ENCODE data around the gene LRRC4C. TPM values are rescaled to one million over a fixed set of nuclear protein-coding genes. Genes with fewer than 3 reads are reported as not detected.

Gene LRRC4C
- total and polyA plus RNA-seq, 2 donors (not counting 1 experiment from before 2014, with no cell fraction given) = under 0.01 to 0.02 TPM

GRCh38 chr11:41175304-41175972, 284.0 kb downstream of the LRRC4C start:
- Histone ChIP-seq H3K27me3 (ENCODE audit: control insufficient read depth, insufficient read depth, low read length) (no peaks in the 10 kb centered on the region), H4K20me1 (ENCODE audit: control insufficient read depth, extremely low read depth, insufficient read depth, low read length) (no peaks in the 10 kb centered on the region), H2AFZ (ENCODE audit: low read length) (no peak overlapping the region), H3K79me2 (ENCODE audit: control insufficient read depth, insufficient read depth, low read length) (no peaks in the 10 kb centered on the region), H3K27ac (ENCODE audit: insufficient read depth, low read length) (no peak overlapping the region), H3K4me3 (replicated peaks in 1 of 4; ENCODE audit: control extremely low read depth in 1 of 4, insufficient read depth in 1 of 4, low read depth in 3 of 4, low read length in 4 of 4) (no peak overlapping the region), H3K9ac (ENCODE audit: insufficient read depth, low read length) (no peak overlapping the region), H3K9me3 (ENCODE audit: control insufficient read depth, insufficient read depth, low read depth, low read length) (no peaks in the 10 kb centered on the region), H3K36me3 (ENCODE audit: control insufficient read depth, insufficient read depth, low read length) (no peaks in the 10 kb centered on the region), H3K4me2 (ENCODE audit: extremely low read depth, insufficient read depth, low read length) (no peak overlapping the region), H3K4me1 (ENCODE audit: control insufficient read depth, extremely low read depth, insufficient read depth, low read length) (no peaks in the 10 kb centered on the region)
- DNase-seq (ENCODE audit: low read depth in 2 of 2) = no peak
- TF ChIP-seq EZH2 (IDR thresholded peaks at IDR 0.05; ENCODE audit: low read length, missing control alignments) = no peak
- no peak for TF ChIP-seq CTCF (conservative IDR thresholded peaks at IDR 0.05 in 1 of 2, IDR thresholded peaks at IDR 0.05 in 1 of 2; ENCODE audit: low read depth in 1 of 2, low read length in 2 of 2)

- H3K9ac ChIP-seq (ENCODE audit: insufficient read depth, low read length) = no peak overlapping the region
- no peaks in the 10 kb centered on the region for H3K36me3 ChIP-seq (ENCODE audit: control insufficient read depth, insufficient read depth, low read length)
- no peak overlapping the region for H3K4me3 ChIP-seq (replicated peaks in 1 of 4; ENCODE audit: control extremely low read depth in 1 of 4, insufficient read depth in 1 of 4, low read depth in 3 of 4, low read length in 4 of 4)
- no peak overlapping the region for H3K4me2 ChIP-seq (ENCODE audit: extremely low read depth, insufficient read depth, low read length)
- H4K20me1 ChIP-seq (ENCODE audit: control insufficient read depth, extremely low read depth, insufficient read depth, low read length) = no peaks in the 10 kb centered on the region
- no peak overlapping the region for H2AFZ ChIP-seq (ENCODE audit: low read length)
- no peaks in the 10 kb centered on the region for H3K9me3 ChIP-seq (ENCODE audit: control insufficient read depth, insufficient read depth, low read depth, low read length)
- no peak for DNase-seq (ENCODE audit: low read depth in 2 of 2)
- H3K27ac ChIP-seq (ENCODE audit: insufficient read depth, low read length) = no peak overlapping the region
- TF ChIP-seq CTCF (conservative IDR thresholded peaks at IDR 0.05 in 1 of 2, IDR thresholded peaks at IDR 0.05 in 1 of 2; ENCODE audit: low read depth in 1 of 2, low read length in 2 of 2) (no peak), EZH2 (IDR thresholded peaks at IDR 0.05; ENCODE audit: low read length, missing control alignments) (no peak)
- no peaks in the 10 kb centered on the region for H3K27me3 ChIP-seq (ENCODE audit: control insufficient read depth, insufficient read depth, low read length)
- no peaks in the 10 kb centered on the region for H3K4me1 ChIP-seq (ENCODE audit: control insufficient read depth, extremely low read depth, insufficient read depth, low read length)
- no peaks in the 10 kb centered on the region for H3K79me2 ChIP-seq (ENCODE audit: control insufficient read depth, insufficient read depth, low read length)
Observed at GRCh38 chr11:41146326-41146725, 313.1 kb downstream of the LRRC4C start.

- Histone ChIP-seq H3K4me1 (ENCODE audit: control insufficient read depth, extremely low read depth, insufficient read depth, low read length) (no peaks in the 10 kb centered on the region), H3K27ac (ENCODE audit: insufficient read depth, low read length) (no peak overlapping the region), H3K4me3 (replicated peaks in 1 of 4; ENCODE audit: control extremely low read depth in 1 of 4, insufficient read depth in 1 of 4, low read depth in 3 of 4, low read length in 4 of 4) (no peak overlapping the region), H4K20me1 (ENCODE audit: control insufficient read depth, extremely low read depth, insufficient read depth, low read length) (no peaks in the 10 kb centered on the region), H3K9ac (ENCODE audit: insufficient read depth, low read length) (no peak overlapping the region), H3K4me2 (ENCODE audit: extremely low read depth, insufficient read depth, low read length) (no peak overlapping the region), H2AFZ (ENCODE audit: low read length) (no peak overlapping the region), H3K9me3 (ENCODE audit: control insufficient read depth, insufficient read depth, low read depth, low read length) (no peaks in the 10 kb centered on the region), H3K27me3 (ENCODE audit: control insufficient read depth, insufficient read depth, low read length) (no peaks in the 10 kb centered on the region), H3K36me3 (ENCODE audit: control insufficient read depth, insufficient read depth, low read length) (no peaks in the 10 kb centered on the region), H3K79me2 (ENCODE audit: control insufficient read depth, insufficient read depth, low read length) (no peaks in the 10 kb centered on the region)
- TF ChIP-seq EZH2 (IDR thresholded peaks at IDR 0.05; ENCODE audit: low read length, missing control alignments) = no peak
- TF ChIP-seq CTCF (conservative IDR thresholded peaks at IDR 0.05 in 1 of 2, IDR thresholded peaks at IDR 0.05 in 1 of 2; ENCODE audit: low read depth in 1 of 2, low read length in 2 of 2) = no peak
- DNase-seq (ENCODE audit: low read depth in 2 of 2) = no peak
Observed at GRCh38 chr11:41145420-41145819, 314.0 kb downstream of the LRRC4C start.

All from fibroblast of lung (primary cell).